SK-N-SH treated with all-trans-retinoic acid at 6 μM for 48 hours (cell line): ENCODE data around the gene MYO16.

Experiments
- ATAC-seq: fragments of 200-7000 bp; cut with Tn5 transposase; 3 replicates; pipeline ENCODE4 v1.9.1; 2020; ENCODE audit warnings: mild to moderate bottlenecking, moderate library complexity
- ARNTL ChIP-seq: fragments of 450-650 bp; formaldehyde crosslinking; IDR thresholded peaks from 2 replicates; pipeline ENCODE4 v1.5.0; 2020; ENCODE audit warnings: low read depth, mild to moderate bottlenecking, moderate library complexity, borderline replicate concordance
- BACH2 ChIP-seq: fragments of 250-450 bp; sonication (Bioruptor Pico); IDR thresholded peaks from 2 replicates; pipeline ENCODE4 v1.9.0; 2021; ENCODE audit warnings: mild to moderate bottlenecking, borderline replicate concordance
- CREB5 ChIP-seq: fragments of 250-450 bp; sonication (Bioruptor Pico); IDR thresholded peaks from 2 replicates; pipeline ENCODE4 v1.5.1; 2020; ENCODE audit warnings: low read depth, mild to moderate bottlenecking, moderate library complexity
- CSDC2 ChIP-seq: fragments of 250-450 bp; sonication (Bioruptor Pico); IDR thresholded peaks from 2 replicates; pipeline ENCODE4 v1.5.0; 2020; ENCODE audit warnings: mild to moderate bottlenecking, moderate library complexity
- ESRRG ChIP-seq: fragments of 250-450 bp; sonication (Bioruptor Pico); IDR thresholded peaks from 2 replicates; pipeline ENCODE4 v1.6.1; 2021; ENCODE audit warnings: mild to moderate bottlenecking
- ISL1 ChIP-seq: fragments of 250-450 bp; sonication (Bioruptor Pico); IDR thresholded peaks from 2 replicates; pipeline ENCODE4 v2.1.2; 2022; ENCODE audit warnings: mild to moderate bottlenecking, moderate library complexity
- OSR1 ChIP-seq: fragments of 250-450 bp; sonication (Bioruptor Pico); IDR thresholded peaks from 2 replicates; pipeline ENCODE4 v1.8.0; 2022; ENCODE audit warnings: moderate library complexity, mild to moderate bottlenecking, inconsistent platforms
- PATZ1 ChIP-seq: fragments of 250-450 bp; sonication (Bioruptor Pico); IDR thresholded peaks from 2 replicates; pipeline ENCODE4 v1.8.0; 2020; ENCODE audit warnings: mild to moderate bottlenecking, moderate library complexity, borderline replicate concordance
- POU6F1 ChIP-seq: fragments of 250-450 bp; sonication (Bioruptor Pico); IDR thresholded peaks from 2 replicates; pipeline ENCODE4 v1.8.0; 2021; ENCODE audit warnings: low read depth, mild to moderate bottlenecking, moderate library complexity, borderline replicate concordance
- PPARA ChIP-seq: fragments of 250-450 bp; sonication (Bioruptor Pico); IDR thresholded peaks from 2 replicates; pipeline ENCODE4 v1.5.0; 2020; ENCODE audit warnings: mild to moderate bottlenecking, borderline replicate concordance
- RARB ChIP-seq: fragments of 250-450 bp; sonication (Bioruptor Pico); IDR thresholded peaks from 2 replicates; pipeline ENCODE4 v1.8.0; 2021; ENCODE audit warnings: mild to moderate bottlenecking, moderate library complexity
- SNAI2 ChIP-seq: fragments of 250-450 bp; sonication (Bioruptor Pico); IDR thresholded peaks from 2 replicates; pipeline ENCODE4 v1.5.0; 2020; ENCODE audit warnings: mild to moderate bottlenecking, moderate library complexity
- TCF4 ChIP-seq: fragments of 250-450 bp; sonication (Bioruptor Pico); IDR thresholded peaks from 2 replicates; pipeline ENCODE4 v1.8.0; 2021; ENCODE audit warnings: mild to moderate bottlenecking, moderate library complexity, borderline replicate concordance
- TOX ChIP-seq: fragments of 250-450 bp; sonication (Bioruptor Pico); IDR thresholded peaks from 2 replicates; pipeline ENCODE4 v1.8.0; 2021; ENCODE audit warnings: mild to moderate bottlenecking, moderate library complexity, borderline replicate concordance
- TSHZ2 ChIP-seq: fragments of 250-450 bp; sonication (Bioruptor Pico); IDR thresholded peaks from 2 replicates; pipeline ENCODE4 v1.5.0; 2020; ENCODE audit warnings: mild to moderate bottlenecking, moderate library complexity
- ZC3H10 ChIP-seq: fragments of 250-450 bp; sonication (Bioruptor Pico); IDR thresholded peaks from 2 replicates; pipeline ENCODE4 v1.5.1; 2021; ENCODE audit warnings: mild to moderate bottlenecking, moderate library complexity
- ZFP30 ChIP-seq: fragments of 450-650 bp; formaldehyde crosslinking; IDR thresholded peaks from 2 replicates; pipeline ENCODE4 v1.5.0; 2022; ENCODE audit warnings: mild to moderate bottlenecking, moderate library complexity
- ZNF565 ChIP-seq: fragments of 450-650 bp; formaldehyde crosslinking; conservative IDR thresholded peaks from 2 replicates; pipeline ENCODE4 v1.5.0; 2020; ENCODE audit warnings: low read depth, mild to moderate bottlenecking, moderate library complexity
- ZNF70 ChIP-seq: fragments of 450-650 bp; formaldehyde crosslinking; IDR thresholded peaks from 2 replicates; pipeline ENCODE4 v1.5.0; 2020; ENCODE audit warnings: mild to moderate bottlenecking, moderate library complexity
- ZNF8 ChIP-seq: fragments of 450-650 bp; formaldehyde crosslinking; IDR thresholded peaks from 2 replicates; pipeline ENCODE4 v1.5.0; 2020; ENCODE audit warnings: mild to moderate bottlenecking, moderate library complexity

The MYO16 gene

GRCh38 chr13:109074436-109074835 lies 445.0 kb downstream of the MYO16 start (continued):
- TF ChIP-seq PATZ1 (CRISPR knock-in tag) = no peak
- no peak for TF ChIP-seq BACH2 (CRISPR knock-in tag)
- no peak for TF ChIP-seq ZNF565
- no peak for TF ChIP-seq ARNTL (CRISPR knock-in tag)
- TF ChIP-seq, all 23 proteins: peak for 0

- no peak for TF ChIP-seq CREB5 (CRISPR knock-in tag)
- ATAC-seq = no peak
Measured at GRCh38 chr13:109074853-109075252, 445.4 kb downstream of the MYO16 start.

- no peak for ATAC-seq
- TF ChIP-seq SNAI2 (CRISPR knock-in tag) = no peak
- TF ChIP-seq ZC3H10 = no peak
- TF ChIP-seq ESRRG (CRISPR knock-in tag) = no peak
- no peak for TF ChIP-seq ZNF70
- TF ChIP-seq ZNF565 = no peak
- TF ChIP-seq TCF4 (CRISPR knock-in tag) = no peak
- no peak for TF ChIP-seq CREB5 (CRISPR knock-in tag)
- TF ChIP-seq CSDC2 (CRISPR knock-in tag) = no peak
- TF ChIP-seq OSR1 (CRISPR knock-in tag) = no peak
- TF ChIP-seq ARNTL (CRISPR knock-in tag) = no peak
- TF ChIP-seq PATZ1 (CRISPR knock-in tag) = no peak
Measured at GRCh38 chr13:109087916-109088623, 458.7 kb downstream of the MYO16 start.

GRCh38 chr13:109088624-109088917 lies 459.2 kb downstream of the MYO16 start:
- ATAC-seq = no peak
- TF ChIP-seq TOX (CRISPR knock-in tag) (no peak), PATZ1 (CRISPR knock-in tag) (no peak), RARB (no peak), ZNF70 (no peak), ZC3H10 (no peak), TCF4 (CRISPR knock-in tag) (no peak), ISL1 (CRISPR knock-in tag) (no peak), CREB5 (CRISPR knock-in tag) (no peak), TSHZ2 (CRISPR knock-in tag) (no peak), ZNF8 (CRISPR knock-in tag) (no peak), PPARA (CRISPR knock-in tag) (no peak), ZNF565 (no peak), ESRRG (CRISPR knock-in tag) (no peak), OSR1 (CRISPR knock-in tag) (no peak), ZFP30 (no peak), BACH2 (CRISPR knock-in tag) (no peak), CSDC2 (CRISPR knock-in tag) (no peak), POU6F1 (CRISPR knock-in tag) (no peak)
